Ecto neural progenitor cell (in vitro differentiated cells): ENCODE data around the gene TNIP2.

ENCODE experiments used
- DNase-seq: peaks from one replicate; pipeline ENCODE4 v3.0.0-alpha.2; 2018; ENCODE audit warnings: low spot score

Gene TNIP2

DNA sequence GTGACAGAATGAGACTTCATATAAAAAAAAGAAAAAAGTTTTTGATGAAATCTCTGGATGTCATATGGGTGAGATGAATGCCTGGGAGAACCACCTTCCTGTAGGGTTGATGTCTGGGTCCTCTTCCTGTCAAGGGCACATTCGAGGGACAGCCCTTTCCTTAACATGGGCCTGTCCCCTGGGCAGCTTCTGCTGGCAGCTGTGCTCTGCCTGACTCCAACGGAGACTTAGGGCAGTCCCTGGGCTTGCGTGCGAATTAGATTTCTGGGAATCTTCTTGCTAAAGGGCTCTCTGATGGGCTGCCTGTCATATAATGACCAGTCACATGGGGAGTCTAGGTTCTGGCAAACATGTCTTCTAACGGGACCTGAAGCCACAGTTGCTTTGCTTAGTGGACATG is 40.7 kb downstream of the TNIP2 start:
- no peak for DNase-seq

DNA sequence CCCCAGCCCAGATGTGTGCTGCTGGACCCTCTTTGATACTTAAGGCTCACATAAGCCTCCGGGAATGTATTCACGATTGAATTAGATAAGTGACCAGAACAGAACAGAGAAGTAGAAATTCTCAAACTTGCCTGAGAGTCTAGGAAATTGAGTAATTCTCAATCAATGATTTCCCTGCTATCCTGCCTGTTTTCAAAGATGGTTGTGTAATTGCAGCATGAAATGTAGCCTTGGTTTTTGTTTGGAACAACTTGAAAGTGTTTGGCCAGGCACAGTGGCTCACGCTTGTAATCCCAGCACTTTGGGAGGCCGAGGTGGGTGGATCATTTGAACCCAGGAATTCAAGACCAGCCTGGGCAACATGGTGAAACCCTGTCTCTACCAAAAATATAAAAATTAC is 41.2 kb downstream of the TNIP2 start:
- DNase-seq: no peak

DNA sequence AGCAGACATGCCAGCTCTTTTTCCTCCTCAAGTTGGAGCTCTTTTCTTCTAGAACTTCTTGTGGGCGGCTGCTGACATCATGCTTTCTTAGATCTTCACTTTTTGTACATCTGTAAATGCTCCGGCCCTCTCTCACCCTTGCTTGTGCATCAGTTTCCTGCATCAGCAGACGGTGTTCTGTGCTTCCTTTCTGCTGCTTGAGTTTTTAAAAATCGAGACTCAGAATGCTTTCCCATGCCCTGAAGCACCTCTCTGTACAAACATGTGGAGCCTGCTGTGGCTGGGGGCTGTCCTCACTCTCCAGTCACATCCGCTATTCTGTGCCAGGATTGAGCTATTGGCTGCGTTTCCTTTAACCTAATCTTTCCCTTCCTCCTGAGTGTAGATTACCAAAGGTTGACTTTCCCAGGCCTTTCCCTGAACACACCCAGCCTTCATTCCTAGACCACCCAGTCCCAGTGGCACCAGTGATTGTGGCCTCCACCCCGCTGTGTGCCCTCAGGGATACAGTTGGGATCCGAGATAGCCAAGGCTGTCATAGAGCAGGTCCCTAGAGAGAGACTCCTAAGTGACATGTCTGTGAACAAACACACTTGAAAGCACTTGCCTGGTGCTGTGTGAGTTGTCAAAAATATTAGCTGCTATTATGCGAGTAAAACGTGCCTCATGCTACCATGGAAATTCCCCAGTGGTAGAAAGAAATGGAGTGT is 41.9 kb downstream of the TNIP2 start:
- DNase-seq: no peak

DNA sequence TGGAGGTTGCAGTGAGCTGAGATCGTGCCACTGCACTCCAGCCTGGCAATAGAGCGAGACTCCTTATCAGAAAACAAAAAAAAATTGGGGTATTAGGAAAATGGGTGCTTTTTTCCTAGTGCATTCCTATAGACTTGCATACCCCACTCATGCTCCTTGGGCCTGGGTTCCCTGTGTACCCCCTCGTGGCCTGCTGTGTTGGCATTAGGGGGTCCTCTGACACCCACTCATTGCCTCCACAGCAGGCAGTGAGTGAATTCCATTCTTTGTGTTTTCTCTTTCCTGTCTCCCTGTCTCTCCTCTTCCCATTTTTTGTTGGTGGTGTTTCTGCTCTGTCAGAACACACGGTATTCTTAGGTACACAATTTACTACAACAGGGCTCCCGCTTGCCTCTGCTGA is 42.8 kb downstream of the TNIP2 start:
- no peak for DNase-seq

DNA sequence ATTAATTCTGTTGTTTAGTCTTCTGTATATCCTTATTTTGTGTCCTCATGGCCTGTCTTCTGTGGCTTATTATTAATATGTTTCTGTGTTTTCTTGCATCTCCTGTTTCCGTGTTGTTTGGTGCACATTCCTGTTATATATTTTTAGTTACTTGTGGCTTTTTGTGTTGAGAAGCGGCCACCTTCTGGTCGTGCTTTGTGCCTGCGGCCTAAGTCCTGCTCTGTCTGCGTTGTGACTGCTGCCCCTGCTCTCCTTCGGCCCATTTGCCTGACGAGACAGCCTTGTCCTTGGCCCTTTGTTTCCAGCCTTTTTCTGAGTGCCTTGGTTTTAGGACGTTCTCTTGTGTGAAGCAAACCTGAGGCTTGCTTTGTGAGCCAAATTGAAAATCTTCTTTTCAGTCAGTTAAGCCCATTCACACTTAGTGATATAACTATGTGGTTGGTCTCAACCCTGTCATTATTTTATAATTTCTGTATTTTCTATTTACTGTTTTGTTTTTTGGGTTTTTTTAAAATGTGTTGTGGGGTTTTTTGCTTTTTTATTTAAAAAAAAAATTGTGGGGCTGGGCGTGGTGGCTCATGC is 43.8 kb downstream of the TNIP2 start:
- DNase-seq: no peak

DNA sequence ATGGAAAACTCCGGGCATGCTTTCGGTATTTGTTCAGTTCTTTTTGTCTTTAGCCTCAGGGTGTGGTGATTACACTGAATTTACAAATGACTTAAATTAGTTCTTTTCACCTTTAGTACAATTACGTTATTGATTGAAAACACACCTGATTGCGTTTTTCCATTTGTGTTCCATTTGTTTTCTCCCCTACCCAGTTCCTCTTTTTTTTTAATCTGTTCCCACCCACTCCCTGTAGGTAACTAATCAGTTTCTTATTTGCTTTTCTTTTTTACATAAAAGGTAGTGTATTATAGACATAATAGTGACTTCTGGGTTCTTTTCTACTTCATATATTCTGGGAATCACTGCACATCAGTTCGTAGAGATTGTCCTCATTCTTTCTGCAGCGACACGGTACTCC is 53.4 kb downstream of the TNIP2 start:
- DNase-seq: no peak

DNA sequence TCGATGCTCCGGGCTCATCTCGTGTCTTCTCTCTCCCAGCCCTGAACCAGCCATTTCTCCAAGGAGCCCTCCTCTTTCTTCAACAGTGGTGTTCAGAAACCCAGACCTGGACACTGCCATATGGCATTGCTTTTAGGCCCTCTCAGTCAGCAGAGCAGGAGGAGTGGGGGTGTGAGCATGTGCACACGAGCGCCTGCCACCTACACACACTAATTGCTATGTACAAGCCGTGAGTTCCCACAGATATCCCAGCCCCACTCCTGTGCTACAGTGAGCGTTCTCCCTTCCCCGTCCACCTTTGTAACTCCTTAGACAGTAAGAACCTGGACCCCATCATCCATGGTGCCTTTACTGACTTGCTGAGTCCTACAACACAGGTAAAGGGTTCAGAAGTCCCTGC is 53.8 kb downstream of the TNIP2 start:
- no peak for DNase-seq

DNA sequence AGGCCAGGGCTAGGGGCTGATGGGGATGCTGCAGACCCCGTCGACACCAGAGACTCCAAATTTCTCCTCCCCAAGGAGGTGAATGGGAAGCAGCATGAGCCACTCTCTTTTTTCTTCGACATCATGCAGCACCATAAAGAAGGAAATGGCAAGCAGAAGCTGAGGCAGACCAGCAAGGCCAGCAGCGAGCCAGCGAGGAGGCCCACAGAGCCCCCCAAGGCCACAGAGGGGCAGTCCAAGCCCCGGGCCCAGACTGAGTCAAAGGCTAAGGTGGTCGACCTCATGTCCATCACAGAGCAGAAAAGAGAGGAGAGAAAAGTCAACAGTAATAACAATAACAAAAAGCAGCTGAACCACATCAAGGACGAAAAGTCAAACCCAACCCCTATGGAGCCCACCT is 56.1 kb downstream of the TNIP2 start:
- DNase-seq: no peak

DNA sequence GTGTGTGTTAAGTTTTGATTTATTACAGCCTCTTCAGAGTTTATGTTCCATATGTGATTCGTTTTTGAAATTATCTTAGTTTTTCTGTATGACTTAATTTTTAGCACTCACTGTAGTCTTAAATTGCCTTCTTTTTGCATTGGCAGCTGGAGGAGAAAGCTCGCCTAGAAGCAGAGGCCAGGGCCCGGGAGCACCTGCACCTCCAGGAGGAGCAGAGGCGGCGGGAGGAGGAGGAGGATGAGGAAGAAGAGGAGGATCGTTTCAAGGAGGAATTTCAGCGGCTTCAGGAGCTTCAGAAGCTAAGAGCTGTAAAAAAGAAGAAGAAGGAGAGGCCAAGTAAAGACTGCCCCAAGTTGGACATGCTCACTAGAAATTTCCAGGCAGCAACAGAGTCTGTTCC is 56.6 kb downstream of the TNIP2 start:
- DNase-seq: no peak

DNA sequence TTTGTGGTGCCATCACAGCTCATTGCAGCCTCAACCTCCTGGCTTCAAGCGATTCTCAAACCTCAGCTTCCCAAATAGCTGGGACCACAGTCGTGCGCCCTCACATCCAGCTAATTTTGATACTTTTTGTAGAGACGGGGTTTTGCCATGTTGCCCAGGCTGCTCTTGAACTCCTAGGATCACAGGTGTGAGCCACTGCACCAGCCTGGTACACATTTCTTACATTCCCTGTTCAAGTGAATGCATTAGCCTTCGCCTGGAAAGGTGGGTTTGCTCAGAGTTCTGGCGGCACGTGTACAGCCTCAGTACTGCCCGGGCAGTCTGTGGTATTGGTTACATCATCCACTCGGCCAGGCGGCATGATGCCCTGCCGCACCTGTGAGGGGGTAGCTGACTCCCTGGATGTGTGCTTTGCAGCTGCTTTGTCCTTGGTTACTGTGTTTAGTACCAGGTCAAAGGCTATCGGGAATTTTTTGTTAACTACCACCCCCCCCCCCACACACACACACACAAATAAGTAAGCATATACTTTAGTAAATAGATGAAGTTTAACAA is 57.1 kb downstream of the TNIP2 start:
- no peak for DNase-seq

DNA sequence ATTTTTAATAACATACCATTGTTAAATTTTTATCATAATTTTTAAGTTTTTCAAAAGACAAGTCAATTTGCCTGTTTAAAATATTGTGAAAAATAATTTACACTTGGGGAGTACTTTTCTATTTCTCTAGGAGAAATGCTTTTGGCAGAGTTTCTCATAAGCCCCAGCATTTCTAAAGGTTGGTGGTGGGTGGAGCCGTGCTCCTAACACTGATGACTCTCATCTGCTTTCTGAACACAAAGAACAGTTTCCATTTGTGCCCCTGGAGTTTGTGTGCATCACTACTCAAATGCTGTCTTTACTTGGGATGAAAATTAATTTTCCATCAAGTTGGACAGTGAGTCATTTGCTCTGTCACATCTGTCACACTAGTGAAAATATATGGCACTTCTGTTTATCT is 57.6 kb downstream of the TNIP2 start:
- DNase-seq: no peak

DNA sequence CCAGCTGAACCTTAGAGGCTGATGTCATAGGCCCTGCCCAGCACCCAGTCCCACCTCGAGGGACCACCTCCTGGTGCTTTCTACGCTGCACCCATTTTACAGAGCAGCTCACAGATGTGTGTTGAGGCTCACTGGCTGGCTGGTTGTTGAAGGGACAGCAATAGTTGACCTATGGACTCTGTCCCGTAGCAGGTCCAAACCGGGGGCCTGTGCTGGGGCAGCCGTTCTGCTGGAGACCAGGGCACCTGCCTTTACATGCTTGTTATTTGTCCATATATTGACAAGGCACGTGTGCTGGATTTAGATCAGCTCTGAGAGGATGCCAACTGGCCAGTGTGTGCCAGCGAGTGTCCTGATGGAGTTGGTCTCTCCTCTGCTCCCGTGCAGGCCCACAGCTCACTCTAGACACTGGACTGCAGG is 58.1 kb downstream of the TNIP2 start:
- no peak for DNase-seq

DNA sequence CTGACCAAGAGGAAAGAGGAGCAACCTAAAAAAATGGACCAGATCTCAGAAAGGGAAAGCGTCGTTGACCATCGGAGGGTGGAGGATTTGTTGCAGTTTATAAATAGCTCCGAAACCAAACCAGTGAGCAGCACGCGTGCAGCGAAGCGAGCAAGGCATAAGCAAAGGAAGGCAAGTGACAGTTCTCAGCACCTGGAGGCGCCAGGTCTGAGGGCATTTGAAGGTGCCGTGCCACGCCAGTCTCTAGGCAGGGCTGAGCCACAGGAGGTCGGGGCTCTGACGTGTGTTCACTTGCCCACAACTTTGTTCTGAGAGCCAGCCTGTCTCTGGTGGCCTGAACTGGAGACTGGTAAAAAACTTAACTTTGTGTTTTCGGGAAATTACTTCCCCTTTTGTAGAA is 59.7 kb downstream of the TNIP2 start:
- DNase-seq: no peak

DNA sequence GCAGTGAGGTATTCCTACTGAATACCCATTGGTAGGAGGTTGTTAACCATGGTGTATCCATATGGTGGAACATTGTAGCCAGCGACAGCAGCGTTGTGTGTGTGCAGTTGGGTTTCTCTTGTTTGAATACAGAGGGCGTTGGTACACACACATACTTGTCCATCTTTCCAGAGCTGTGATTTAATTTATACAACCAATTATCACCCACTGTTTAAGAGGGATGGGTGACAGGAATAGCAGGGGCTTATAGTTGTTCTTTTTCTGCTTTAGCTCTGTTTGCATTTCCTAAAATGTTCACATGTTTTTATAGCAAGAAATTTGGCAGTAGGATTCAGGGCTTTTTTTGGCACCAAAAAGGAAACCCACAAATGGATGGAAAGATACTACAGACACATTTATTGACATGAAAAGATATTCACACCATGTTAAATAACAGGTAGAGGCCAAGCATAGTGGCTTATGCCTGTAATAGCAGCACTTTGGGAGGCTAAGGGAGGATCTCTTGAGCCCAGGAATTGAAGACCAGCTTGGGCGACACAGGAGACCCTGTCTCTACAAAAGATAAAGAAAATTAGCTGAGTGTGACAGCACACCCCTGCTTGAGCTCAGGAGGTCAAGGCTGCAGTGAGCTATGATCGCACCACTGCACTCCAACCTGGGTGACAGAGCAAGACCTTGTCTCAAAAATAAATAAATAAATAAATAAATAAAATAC is 60.6 kb downstream of the TNIP2 start:
- no peak for DNase-seq

DNA sequence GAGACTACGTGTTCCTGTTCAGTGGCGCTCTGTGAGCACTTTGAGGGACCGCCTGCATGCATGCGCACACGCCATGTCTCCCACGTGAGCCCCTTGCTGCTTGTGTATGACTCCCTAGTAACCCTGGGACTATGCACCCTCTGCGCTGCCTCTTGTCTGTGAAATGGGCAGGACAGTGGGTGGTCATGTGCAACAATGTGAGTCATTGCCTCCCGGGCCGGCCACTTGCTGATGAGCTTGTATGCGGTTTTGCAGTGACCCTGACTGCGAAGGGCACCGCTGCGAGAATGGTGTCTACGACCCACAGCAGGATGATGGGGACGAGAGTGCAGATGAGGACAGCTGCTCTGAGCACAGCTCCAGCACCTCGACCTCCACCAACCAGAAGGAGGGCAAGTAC is 61.4 kb downstream of the TNIP2 start:
- DNase-seq: no peak

DNA sequence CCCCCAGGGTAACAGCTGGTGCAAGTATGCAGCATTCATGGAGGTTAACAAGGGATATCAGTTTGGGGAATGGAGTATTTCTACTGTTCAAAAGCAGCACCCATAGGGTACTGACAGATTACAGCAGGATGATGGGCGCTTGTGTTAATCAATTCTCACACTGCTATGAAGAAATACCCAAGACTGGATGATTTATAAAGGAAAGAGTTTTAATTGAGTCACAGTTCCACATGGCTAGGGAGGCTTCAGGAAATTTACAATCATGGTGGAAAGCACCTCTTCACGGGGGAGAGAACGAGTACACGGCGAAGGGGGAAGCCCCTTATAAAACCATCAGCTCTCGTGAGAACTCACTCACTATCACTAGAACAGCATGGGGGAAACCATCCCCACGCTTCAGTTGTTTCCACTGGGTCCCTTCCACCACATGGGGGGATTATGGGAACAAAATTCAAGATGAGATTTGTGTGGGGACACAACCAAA is 64.1 kb downstream of the TNIP2 start:
- no peak for DNase-seq
